B cell (primary cell): ENCODE data around the gene GLRX. TPM values are rescaled to one million over a fixed set of nuclear protein-coding genes. Genes with fewer than 3 reads are reported as not detected.

Source experiments
- ATAC-seq: fragments of 200-7000 bp; cut with Tn5 transposase; one replicate; pipeline ENCODE4 v1.10.0; 2021; ENCODE audit warnings: low read depth, mild to moderate bottlenecking, moderate number of reproducible peaks, moderate library complexity
- CTCF ChIA-PET: fragments of 350-600 bp; sonication (Branson Sonifier 250); formaldehyde crosslinking; loops from one replicate; lab custom pipeline; 2021; ENCODE audit warnings: antibody characterized with exemption, inconsistent platforms; lab: Charles Lee
- POLR2A ChIA-PET: fragments of 350-600 bp; sonication (Branson Sonifier 250); formaldehyde crosslinking; loops from one replicate; lab custom pipeline; 2021; ENCODE audit warnings: antibody characterized with exemption; lab: Charles Lee
- DNase-seq: peaks from one replicate; pipeline ENCODE4 v3.0.0; 2013
- H2AFZ ChIP-seq: 2 replicates; pipeline ENCODE4 v1.6.1; 2012; ENCODE audit warnings: mild to moderate bottlenecking, low read depth, low read length; ENCODE audit not compliant: insufficient read depth, poor library complexity, severe bottlenecking
- H3K27ac ChIP-seq, 2 donors: 1 replicate in 1 of 2; 2 replicates in 1 of 2; pipeline ENCODE4 v1.5.1; 2012 to 2013; ENCODE audit warnings: low read length in 2 of 2, mild to moderate bottlenecking in 2 of 2, moderate library complexity in 1 of 2
- H3K27me3 ChIP-seq, 4 experiments: fragments of 200-600 bp in 1 of 4; sonication (generic) in 1 of 4; replicated peaks in 1 of 4; 1 replicate in 2 of 4; 2 replicates in 2 of 4; pipeline versions ENCODE4 v1.6.1 to v1.7.0; 2013 to 2016; ENCODE audit warnings: low read length in 3 of 4, mild to moderate bottlenecking in 2 of 4, mixed read lengths in 1 of 4, moderate library complexity in 1 of 4; ENCODE audit not compliant: insufficient read depth in 4 of 4, control insufficient read depth in 3 of 4; ENCODE audit errors: control extremely low read depth in 1 of 4
- H3K36me3 ChIP-seq, 2 experiments: replicated peaks in 1 of 2; 1 replicate in 1 of 2; 2 replicates in 1 of 2; pipeline versions ENCODE4 v1.6.1 to v1.7.1; 2013; ENCODE audit warnings: low read length in 1 of 2; ENCODE audit not compliant: insufficient read depth in 2 of 2, control insufficient read depth in 1 of 2; ENCODE audit errors: control extremely low read depth in 1 of 2, extremely low read depth in 1 of 2
- H3K4me1 ChIP-seq, 2 donors: fragments of 200-600 bp in 1 of 2; sonication (generic) in 1 of 2; 1 replicate in 1 of 2; 2 replicates in 1 of 2; pipeline versions ENCODE4 v1.5.1 to v1.6.1; 2013 to 2017; ENCODE audit warnings: low read length in 2 of 2; ENCODE audit not compliant: control insufficient read depth in 2 of 2, insufficient read depth in 2 of 2
- H3K4me2 ChIP-seq: replicated peaks from 2 replicates; pipeline ENCODE3; 2012; ENCODE audit warnings: mild to moderate bottlenecking, low read depth, low read length; ENCODE audit not compliant: poor library complexity, severe bottlenecking
- H3K4me3 ChIP-seq, 5 experiments: fragments of 200-600 bp in 1 of 5; sonication (generic) in 1 of 5; 1 replicate in 3 of 5; 2 replicates in 2 of 5; pipeline versions ENCODE4 v1.5.1 to v1.7.0; 2011 to 2016; ENCODE audit warnings: low read length in 4 of 5, mild to moderate bottlenecking in 4 of 5, low read depth in 2 of 5, control low read depth in 1 of 5, moderate library complexity in 1 of 5; ENCODE audit not compliant: insufficient read depth in 1 of 5; ENCODE audit errors: control extremely low read depth in 1 of 5, extremely low read depth in 1 of 5
- H3K79me2 ChIP-seq: fragments of 200-600 bp; sonication (generic); one replicate; pipeline ENCODE4 v1.6.0; 2016; ENCODE audit warnings: low read length; ENCODE audit not compliant: control insufficient read depth, insufficient read depth
- H3K9ac ChIP-seq: fragments of 200-600 bp; sonication (generic); 2 replicates; pipeline ENCODE4 v1.6.1; 2017; ENCODE audit warnings: mild to moderate bottlenecking, low read length, moderate library complexity
- H3K9me3 ChIP-seq, 3 donors: one replicate each; pipeline versions ENCODE4 v1.6.1 to v1.7.1; 2013; ENCODE audit warnings: low read length in 2 of 3; ENCODE audit not compliant: control insufficient read depth in 2 of 3, insufficient read depth in 1 of 3; ENCODE audit errors: control extremely low read depth in 1 of 3
- H4K20me1 ChIP-seq: 2 replicates; pipeline ENCODE4 v1.6.0; 2012; ENCODE audit warnings: mild to moderate bottlenecking, low read length; ENCODE audit not compliant: insufficient read depth, control insufficient read depth, poor library complexity, severe bottlenecking
- H3K27ac Mint-ChIP-seq: one replicate; pipeline ENCODE4 v1.8.0; 2021; ENCODE audit warnings: mixed read lengths
- H3K27me3 Mint-ChIP-seq: one replicate; pipeline ENCODE4 v1.8.0; 2021; ENCODE audit warnings: mixed read lengths
- H3K4me1 Mint-ChIP-seq: one replicate; pipeline ENCODE4 v1.8.0; 2021; ENCODE audit warnings: mixed read lengths
- H3K4me3 Mint-ChIP-seq: one replicate; pipeline ENCODE4 v1.8.0; 2021; ENCODE audit warnings: mixed read lengths
- H3K9me3 Mint-ChIP-seq: one replicate; pipeline ENCODE4 v1.8.0; 2022; ENCODE audit warnings: mixed read lengths; ENCODE audit not compliant: insufficient read depth
- CTCF ChIP-seq: fragments of 200-600 bp; IDR thresholded peaks from one replicate; pipeline ENCODE4 v1.8.0; 2022; ENCODE audit warnings: antibody characterized with exemption, mild to moderate bottlenecking
- EZH2 ChIP-seq: IDR thresholded peaks from 2 replicates; pipeline ENCODE4 v1.6.1; 2012; ENCODE audit warnings: borderline replicate concordance, low read depth, mild to moderate bottlenecking, moderate library complexity, low read length; ENCODE audit not compliant: insufficient read depth, poor library complexity, severe bottlenecking
- WGBS: methylation state at CpG from one replicate; pipeline ENCODE4 v1.1.5; 2013; ENCODE audit warnings: missing lambda C conversion rate; ENCODE audit not compliant: insufficient coverage; 5-methylcytosine and 5-hydroxymethylcytosine counted together
- intact Hi-C: fragments of 100-400 bp; cut with micrococcal nuclease; formaldehyde crosslinking; loops from one replicate; pipeline ENCODE4 v1.10.0; 2022
- polyA plus RNA-seq: library from polyadenylated mRNA; depleted of rRNA; stranded (reverse); fragments of >200 nt; gene quantifications from 2 replicates; pipeline ENCODE4 v1.2.3, GENCODE V29; 2012
- total RNA-seq, 2 donors: library from RNA; stranded (reverse); fragments of 120-200 nt in 1 of 2; gene quantifications; 1 replicate in 1 of 2; 2 replicates in 1 of 2; pipeline versions ENCODE4 v1.2.3 to v1.2.4, GENCODE V29; 2013 to 2022

GLRX gene
- total and polyA plus RNA-seq, 2 donors (not counting 1 experiment from before 2014, with no cell fraction given): 44.6 to 54.8 TPM

GRCh38 chr5:95858023-95858461, 35.5 kb upstream of the GLRX start:
- no peak overlapping the region for H3K27ac Mint-ChIP-seq
- ATAC-seq: no peak

More at GRCh38 chr5:95858023-95858461, 35.5 kb upstream of the GLRX start:
- H3K9me3 ChIP-seq: no peaks in the 10 kb centered on the region
- 80% methylated on average over 8 of the region's 8 CpGs for WGBS
- peaks cover 0 to 6% (median 1%) of the 10 kb centered on the region in 4 experiments for H3K27me3 ChIP-seq
- peaks cover 15 to 18% of the 10 kb centered on the region in 2 donors for H3K4me1 ChIP-seq
- Mint-ChIP-seq H3K4me3 (no peak overlapping the region), H3K27me3 (peaks cover 11% of the 10 kb centered on the region), H3K4me1 (peaks cover 28% of the 10 kb centered on the region), H3K9me3 (no peaks in the 10 kb centered on the region)
- H3K9ac ChIP-seq: no peak overlapping the region
- H2AFZ ChIP-seq: no peak overlapping the region
- ChIA-PET POLR2A (no interaction called here), CTCF (interaction anchor here (1.4 to 7.0 kb wide), 6 partner anchors 11 to 744 kb away, joined by 3 to 151 read pairs (median 8); no protein-coding TSS in a partner anchor)
- intact Hi-C loops: loop anchor here (1.0 kb wide), 1 partner anchor 478 kb away; no protein-coding TSS in a partner anchor
- H3K27ac ChIP-seq: no peak overlapping the region
- no peak overlapping the region for H3K4me2 ChIP-seq
- no peaks in the 10 kb centered on the region for H3K36me3 ChIP-seq
- no peaks in the 10 kb centered on the region for H4K20me1 ChIP-seq
- DNase-seq: no peak
- no peaks in the 10 kb centered on the region for H3K79me2 ChIP-seq
- TF ChIP-seq CTCF: no peak
- no peak for TF ChIP-seq EZH2
- H3K4me3 ChIP-seq: no peak overlapping the region
